HEK293 (cell line): ENCODE results near the gene ZNF527.

Experiments used
- CTCF ChIA-PET: fragments of 350-600 bp; formaldehyde crosslinking; extraction: SDS; loops from one replicate; lab custom pipeline; 2021; ENCODE audit warnings: antibody characterized with exemption; lab: Yijun Ruan, JAX
- POLR2A ChIA-PET: fragments of 300-600 bp; formaldehyde crosslinking; extraction: SDS; loops from one replicate; lab custom pipeline; 2020; ENCODE audit warnings: antibody characterized with exemption, inconsistent platforms; lab: Yijun Ruan, JAX
- H3K27ac ChIP-seq: fragments of 200-500 bp; sonication (Bioruptor generic); 2 replicates; pipeline ENCODE4 v1.5.1; 2014; ENCODE audit warnings: low read depth, low read length, control low read depth, inconsistent platforms; ENCODE audit errors: extremely low read depth
- H3K36me3 ChIP-seq, 2 experiments: fragments of 200-500 bp in 1 of 2; sonication (Bioruptor generic) in 1 of 2; 1 replicate in 1 of 2; 2 replicates in 1 of 2; pipeline ENCODE4 v1.5.1; 2014 to 2017; ENCODE audit warnings: inconsistent platforms in 2 of 2, low read length in 2 of 2; ENCODE audit not compliant: control insufficient read depth in 2 of 2, insufficient read depth in 1 of 2
- H3K4me1 ChIP-seq: fragments of 200-500 bp; sonication (Bioruptor generic); 2 replicates; pipeline ENCODE4 v1.5.1; 2014; ENCODE audit warnings: mild to moderate bottlenecking, low read length, inconsistent platforms; ENCODE audit not compliant: control insufficient read depth, insufficient read depth
- H3K4me3 ChIP-seq: 2 replicates; pipeline ENCODE4 v1.5.1; 2011; ENCODE audit warnings: low read depth, mild to moderate bottlenecking, control low read depth, low read length, moderate library complexity
- H3K9me3 ChIP-seq: fragments of 200-500 bp; sonication (Bioruptor generic); 2 replicates; pipeline ENCODE4 v1.5.1; 2014; ENCODE audit warnings: low read depth, low read length, inconsistent platforms; ENCODE audit not compliant: control insufficient read depth, insufficient read depth
- INSM2 ChIP-seq: fragments of 450-650 bp; formaldehyde crosslinking; IDR thresholded peaks from 2 replicates; pipeline ENCODE4 v1.5.1; 2016; ENCODE audit warnings: missing biosample characterization, missing genetic modification characterization
- KLF17 ChIP-seq: fragments of 450-650 bp; formaldehyde crosslinking; IDR thresholded peaks from 2 replicates; pipeline ENCODE4 v1.5.1; 2016; ENCODE audit warnings: missing biosample characterization, missing genetic modification characterization
- KLF9 ChIP-seq: fragments of 450-650 bp; formaldehyde crosslinking; IDR thresholded peaks from 2 replicates; pipeline ENCODE4 v1.5.1; 2016; ENCODE audit warnings: missing biosample characterization, missing genetic modification characterization, low read depth
- MYNN ChIP-seq: fragments of 450-650 bp; formaldehyde crosslinking; IDR thresholded peaks from 2 replicates; pipeline ENCODE4 v1.5.1; 2016; ENCODE audit warnings: missing biosample characterization, missing genetic modification characterization, borderline replicate concordance
- PRDM10 ChIP-seq: fragments of 450-650 bp; formaldehyde crosslinking; IDR thresholded peaks from 2 replicates; pipeline ENCODE4 v1.5.1; 2016; ENCODE audit warnings: missing biosample characterization, missing genetic modification characterization
- SCRT2 ChIP-seq: fragments of 450-650 bp; formaldehyde crosslinking; IDR thresholded peaks from 2 replicates; pipeline ENCODE4 v1.5.1; 2016; ENCODE audit warnings: missing biosample characterization, missing genetic modification characterization
- SP2 ChIP-seq: fragments of 450-650 bp; formaldehyde crosslinking; IDR thresholded peaks from 2 replicates; pipeline ENCODE4 v1.5.1; 2016; ENCODE audit warnings: missing biosample characterization, missing genetic modification characterization
- ZBTB20 ChIP-seq: fragments of 450-650 bp; formaldehyde crosslinking; IDR thresholded peaks from 2 replicates; pipeline ENCODE4 v1.5.1; 2016; ENCODE audit warnings: missing biosample characterization, missing genetic modification characterization
- ZBTB26 ChIP-seq: fragments of 450-650 bp; formaldehyde crosslinking; optimal IDR thresholded peaks from 2 replicates; pipeline ENCODE3; 2016; ENCODE audit warnings: missing biosample characterization, mild to moderate bottlenecking, missing genetic modification characterization
- ZNF138 ChIP-seq: fragments of 450-650 bp; formaldehyde crosslinking; IDR thresholded peaks from 2 replicates; pipeline ENCODE4 v1.5.1; 2016; ENCODE audit warnings: missing biosample characterization, missing genetic modification characterization, borderline replicate concordance
- ZNF214 ChIP-seq: fragments of 450-650 bp; formaldehyde crosslinking; IDR thresholded peaks from 2 replicates; pipeline ENCODE4 v1.5.1; 2017; ENCODE audit warnings: missing biosample characterization, mild to moderate bottlenecking, missing genetic modification characterization, borderline replicate concordance
- ZNF221 ChIP-seq: fragments of 450-650 bp; formaldehyde crosslinking; IDR thresholded peaks from 2 replicates; pipeline ENCODE4 v1.5.1; 2017; ENCODE audit warnings: missing biosample characterization, missing genetic modification characterization, borderline replicate concordance
- ZNF324 ChIP-seq: fragments of 450-650 bp; formaldehyde crosslinking; IDR thresholded peaks from 2 replicates; pipeline ENCODE4 v1.5.1; 2016; ENCODE audit warnings: missing biosample characterization, missing genetic modification characterization
- ZNF404 ChIP-seq: fragments of 450-650 bp; formaldehyde crosslinking; IDR thresholded peaks from 2 replicates; pipeline ENCODE4 v1.5.1; 2017; ENCODE audit warnings: missing biosample characterization, missing genetic modification characterization
- ZNF423 ChIP-seq: fragments of 450-650 bp; formaldehyde crosslinking; IDR thresholded peaks from 2 replicates; pipeline ENCODE4 v1.5.1; 2016; ENCODE audit warnings: missing biosample characterization, missing genetic modification characterization
- ZNF544 ChIP-seq: fragments of 450-650 bp; formaldehyde crosslinking; IDR thresholded peaks from 2 replicates; pipeline ENCODE4 v1.5.0; 2017; ENCODE audit warnings: missing biosample characterization, missing genetic modification characterization
- ZNF561 ChIP-seq: fragments of 450-650 bp; IDR thresholded peaks from 2 replicates; pipeline ENCODE4 v1.5.1; 2018; ENCODE audit warnings: missing biosample characterization, missing genetic modification characterization, borderline replicate concordance
- ZNF596 ChIP-seq: fragments of 450-650 bp; IDR thresholded peaks from 2 replicates; pipeline ENCODE4 v1.5.0; 2018; ENCODE audit warnings: missing biosample characterization, mild to moderate bottlenecking, missing genetic modification characterization, moderate library complexity
- ZNF670 ChIP-seq: fragments of 450-650 bp; formaldehyde crosslinking; IDR thresholded peaks from 2 replicates; pipeline ENCODE4 v1.5.1; 2016; ENCODE audit warnings: missing biosample characterization, missing genetic modification characterization, low read depth
- ZSCAN30 ChIP-seq: fragments of 450-650 bp; IDR thresholded peaks from 2 replicates; pipeline ENCODE4 v1.5.1; 2018; ENCODE audit warnings: missing biosample characterization, mild to moderate bottlenecking, missing genetic modification characterization, moderate library complexity
- TF ChIP-seq, protein P1 (sequence below): fragments of 450-650 bp; formaldehyde crosslinking; IDR thresholded peaks from 2 replicates; pipeline ENCODE4 v1.5.1; 2016; ENCODE audit warnings: missing biosample characterization, missing genetic modification characterization
- TF ChIP-seq, protein P2 (sequence below): IDR thresholded peaks from 2 replicates; pipeline ENCODE4 v1.6.1; 2011; ENCODE audit warnings: mild to moderate bottlenecking, low read depth, low read length, borderline replicate concordance

ZNF527 gene

GRCh38 chr19:37333457-37333856 lies 37.4 kb upstream of the ZNF527 start:
- TF ChIP-seq KLF17 (peak; percentile 42; the same call in 1 of the 2 replicates), ZBTB26 (no peak), INSM2 (tag by site-specific recombination) (no peak), ZNF324 (tag by site-specific recombination) (no peak), KLF9 (tag by site-specific recombination) (peak; percentile 47), SCRT2 (peak; percentile 91), ZNF214 (tag by site-specific recombination) (no peak)
- ChIA-PET CTCF (no interaction called here), POLR2A (interaction anchor here (0.8 to 2.6 kb wide), 3 partner anchors 37 to 1054 kb away, joined by 3 to 49 read pairs (median 6); partner anchors contain the start of genes ZNF527 and ZNF573)
- peaks cover 16% of the 10 kb centered on the region for H3K9me3 ChIP-seq
- no peak overlapping the region for H3K27ac ChIP-seq
- H3K36me3 ChIP-seq: peaks cover 48 to 65% of the 10 kb centered on the region in 2 experiments
- H3K4me3 ChIP-seq: no peak overlapping the region
- peaks cover 15% of the 10 kb centered on the region for H3K4me1 ChIP-seq

DNA sequence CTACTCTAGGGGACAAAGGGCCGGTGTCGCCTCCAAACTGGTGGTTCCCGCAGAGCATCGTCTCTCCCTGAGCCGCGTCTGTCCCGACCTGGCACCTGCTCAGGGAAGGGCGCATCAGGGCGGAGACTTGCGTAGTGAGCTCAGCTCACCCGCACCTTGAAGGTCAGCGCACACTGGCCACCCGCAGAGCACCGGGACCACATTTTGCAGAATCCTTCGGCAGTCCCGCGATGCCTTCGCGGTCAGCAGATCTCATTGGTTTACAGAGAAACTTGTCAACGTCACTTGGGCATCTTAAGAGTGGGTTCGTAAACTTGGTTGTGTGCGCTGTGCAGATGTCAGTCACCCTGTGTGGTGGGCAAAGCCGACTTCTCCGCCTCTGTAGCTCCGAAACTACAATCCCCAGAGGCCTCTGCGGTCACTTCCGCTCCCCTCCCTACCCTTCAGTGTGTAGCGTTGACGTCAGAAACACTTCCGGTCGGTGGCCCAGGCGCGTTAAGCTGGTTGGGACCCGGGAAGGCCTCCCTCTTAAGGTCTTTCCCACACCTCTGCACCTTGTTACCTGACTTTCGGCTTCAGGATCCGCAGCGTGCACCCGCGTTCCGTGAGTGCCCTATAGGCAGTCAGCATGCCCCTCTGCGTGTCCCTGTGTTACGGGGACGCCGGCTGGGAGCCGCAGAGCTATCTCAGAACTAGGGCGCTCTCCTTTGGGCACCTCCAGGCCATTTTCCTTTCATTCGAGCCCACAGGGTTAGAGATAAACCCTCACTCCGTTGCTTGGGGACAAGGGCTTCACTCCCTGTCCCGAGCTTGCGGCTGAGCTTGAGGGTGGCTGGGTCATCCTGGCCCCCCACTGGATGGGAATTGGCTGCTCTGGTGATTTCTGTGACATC lies 36.5 kb upstream of the ZNF527 start:
- peaks cover 21% of the 10 kb centered on the region for H3K9me3 ChIP-seq
- ChIA-PET POLR2A (interaction anchor here (0.6 to 2.6 kb wide), 20 partner anchors 9 to 1053 kb away, joined by 3 to 49 read pairs (median 6); partner anchors contain the start of genes SIPA1L3, ZNF383, ZNF527 and ZNF529), CTCF (interaction anchor here (0.7 kb wide), 1 partner anchor 323 kb away, joined by 3 read pairs; no protein-coding TSS in a partner anchor)
- H3K4me1 ChIP-seq: peaks cover 15% of the 10 kb centered on the region
- peak overlapping the region; percentile 57 for H3K4me3 ChIP-seq
- H3K27ac ChIP-seq: peak overlapping the region; percentile 83
- H3K36me3 ChIP-seq: peaks cover 47 to 66% of the 10 kb centered on the region in 2 experiments
- TF ChIP-seq ZSCAN30 (tag by site-specific recombination) (peak; percentile 76), ZNF423 (tag by site-specific recombination) (peak; percentile 77), ZNF404 (tag by site-specific recombination) (no peak), MYNN (tag by site-specific recombination) (no peak), SP2 (tag by site-specific recombination) (peak; percentile 87), ZNF561 (peak; percentile 79; the same call in 1 of the 2 replicates), ZNF596 (tag by site-specific recombination) (0 out of 2 replicates have a peak, but pooled peaks have one; percentile 4), ZNF544 (tag by site-specific recombination) (no peak), ZNF138 (tag by site-specific recombination) (no peak), ZNF221 (no peak), ZNF670 (tag by site-specific recombination) (no peak), PRDM10 (tag by site-specific recombination) (peak; percentile 53; the same call in 1 of the 2 replicates), ZBTB20 (tag by site-specific recombination) (peak; percentile 79)
- TF ChIP-seq, protein P1, sequence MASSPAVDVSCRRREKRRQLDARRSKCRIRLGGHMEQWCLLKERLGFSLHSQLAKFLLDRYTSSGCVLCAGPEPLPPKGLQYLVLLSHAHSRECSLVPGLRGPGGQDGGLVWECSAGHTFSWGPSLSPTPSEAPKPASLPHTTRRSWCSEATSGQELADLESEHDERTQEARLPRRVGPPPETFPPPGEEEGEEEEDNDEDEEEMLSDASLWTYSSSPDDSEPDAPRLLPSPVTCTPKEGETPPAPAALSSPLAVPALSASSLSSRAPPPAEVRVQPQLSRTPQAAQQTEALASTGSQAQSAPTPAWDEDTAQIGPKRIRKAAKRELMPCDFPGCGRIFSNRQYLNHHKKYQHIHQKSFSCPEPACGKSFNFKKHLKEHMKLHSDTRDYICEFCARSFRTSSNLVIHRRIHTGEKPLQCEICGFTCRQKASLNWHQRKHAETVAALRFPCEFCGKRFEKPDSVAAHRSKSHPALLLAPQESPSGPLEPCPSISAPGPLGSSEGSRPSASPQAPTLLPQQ (tag by site-specific recombination): peak; percentile 80
- TF ChIP-seq, protein P2, sequence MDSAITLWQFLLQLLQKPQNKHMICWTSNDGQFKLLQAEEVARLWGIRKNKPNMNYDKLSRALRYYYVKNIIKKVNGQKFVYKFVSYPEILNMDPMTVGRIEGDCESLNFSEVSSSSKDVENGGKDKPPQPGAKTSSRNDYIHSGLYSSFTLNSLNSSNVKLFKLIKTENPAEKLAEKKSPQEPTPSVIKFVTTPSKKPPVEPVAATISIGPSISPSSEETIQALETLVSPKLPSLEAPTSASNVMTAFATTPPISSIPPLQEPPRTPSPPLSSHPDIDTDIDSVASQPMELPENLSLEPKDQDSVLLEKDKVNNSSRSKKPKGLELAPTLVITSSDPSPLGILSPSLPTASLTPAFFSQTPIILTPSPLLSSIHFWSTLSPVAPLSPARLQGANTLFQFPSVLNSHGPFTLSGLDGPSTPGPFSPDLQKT: peak; percentile 75; the same call in 1 of the 2 replicates
